ENCODE data around the gene LMBRD2.
"Not testable (repeated sequence)": the region's sequence is repeated elsewhere in the genome, so short reads cannot be mapped to it uniquely, and the experiment has no call there.

LMBRD2 gene

GRCh38 chr5:36162810-36163486 lies 11.3 kb upstream of the LMBRD2 start:
- no peak for DNase-seq (ENCODE audit: extremely low read depth in 1 of 2, low read depth in 1 of 2)

- DNase-seq (ENCODE audit: extremely low read depth in 1 of 2, low read depth in 1 of 2): no peak
Observed at GRCh38 chr5:36161361-36161760, 9.7 kb upstream of the LMBRD2 start.

GRCh38 chr5:36160617-36161016 lies 8.9 kb upstream of the LMBRD2 start:
- no peak for DNase-seq (ENCODE audit: extremely low read depth in 1 of 2, low read depth in 1 of 2)

DNA sequence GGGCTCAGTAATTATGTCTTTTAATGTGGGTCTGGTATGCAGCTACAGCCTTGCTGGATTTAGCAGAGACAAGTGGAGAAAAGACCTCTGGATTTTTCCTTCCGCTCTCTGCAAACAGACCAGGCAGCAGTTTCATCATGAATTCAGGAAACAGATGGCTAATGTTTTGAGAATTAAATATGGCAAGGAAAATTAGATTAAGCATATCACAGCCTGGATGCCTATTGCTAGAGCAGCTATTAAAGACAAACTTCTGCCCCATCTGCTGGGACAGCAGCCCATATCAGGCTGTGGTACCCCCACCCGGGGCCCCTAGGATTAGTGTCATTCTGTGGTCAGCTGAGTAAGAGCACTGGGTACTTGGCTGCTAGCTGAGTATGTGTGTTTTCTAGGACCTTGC lies 6.5 kb upstream of the LMBRD2 start:
- DNase-seq (ENCODE audit: extremely low read depth in 1 of 2, low read depth in 1 of 2): no peak

DNA sequence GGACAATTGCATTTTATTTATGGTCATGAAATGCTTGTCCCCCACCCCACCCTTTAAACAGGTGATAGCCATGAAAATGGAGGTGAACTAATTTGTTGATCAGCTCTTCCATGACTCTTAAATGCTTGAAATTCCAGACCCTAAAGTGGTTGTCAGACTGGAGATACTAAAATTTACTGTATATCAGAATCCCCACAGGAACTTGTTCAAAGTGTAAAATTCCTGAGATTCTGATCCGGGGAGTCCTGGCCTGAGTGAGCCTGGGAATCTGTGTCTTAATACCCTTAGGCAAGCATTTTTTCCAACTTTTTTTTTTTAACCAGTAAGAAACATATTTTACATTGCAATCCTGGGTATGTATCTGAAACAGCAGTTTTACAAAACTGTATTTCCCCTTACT lies 4.9 kb upstream of the LMBRD2 start:
- DNase-seq (ENCODE audit: extremely low read depth in 1 of 2, low read depth in 1 of 2): no peak

DNA sequence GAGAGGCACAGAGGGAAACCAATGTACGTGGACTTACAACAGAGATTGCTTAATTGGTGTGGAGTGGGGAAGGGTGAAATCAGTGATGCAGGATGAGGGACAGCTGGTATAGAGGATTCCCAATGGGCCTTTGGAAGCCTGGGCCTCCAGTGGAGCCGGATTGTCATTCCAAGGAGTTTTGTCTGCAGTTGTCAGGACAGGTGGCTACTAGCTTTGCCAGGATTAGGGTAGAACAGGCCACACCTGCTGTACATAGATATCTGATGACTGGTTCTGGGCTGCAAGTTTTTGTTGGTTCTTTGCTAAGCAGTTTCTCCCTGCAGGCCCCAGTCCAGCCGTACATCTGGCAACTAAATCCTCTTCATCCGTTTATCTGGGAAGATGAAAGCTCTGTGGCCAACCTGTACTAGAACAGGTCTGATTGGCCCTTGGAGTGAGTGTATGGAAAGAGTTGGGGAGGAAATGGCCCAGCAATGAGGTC lies 4.5 kb upstream of the LMBRD2 start:
- DNase-seq (ENCODE audit: extremely low read depth in 1 of 2, low read depth in 1 of 2): no peak

DNA sequence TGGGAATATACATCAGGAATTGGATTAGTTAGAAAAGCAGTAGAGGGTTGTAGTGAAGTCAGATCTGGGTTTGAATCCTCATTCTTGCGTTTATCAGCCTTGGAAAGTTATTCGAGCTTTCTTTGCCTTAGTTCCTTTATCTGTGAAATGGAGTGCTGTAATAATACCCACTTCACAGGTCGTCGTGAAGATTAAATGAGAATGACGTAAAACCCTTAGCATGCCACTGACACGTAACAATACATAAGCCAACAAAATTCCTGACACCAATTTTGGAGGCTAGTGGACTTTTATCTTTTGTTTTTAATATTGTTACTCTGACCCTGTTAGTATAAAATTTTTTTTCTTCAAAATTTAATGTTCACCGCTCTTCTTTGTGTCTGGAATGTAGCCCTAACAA lies 3.6 kb upstream of the LMBRD2 start:
- DNase-seq (ENCODE audit: extremely low read depth in 1 of 2, low read depth in 1 of 2): no peak

GRCh38 chr5:36153726-36154125 lies 2.0 kb upstream of the LMBRD2 start:
- no peak for DNase-seq (ENCODE audit: extremely low read depth in 1 of 2, low read depth in 1 of 2)

- no peak for DNase-seq (ENCODE audit: extremely low read depth in 1 of 2, low read depth in 1 of 2)
Observed at GRCh38 chr5:36153298-36153677, 1.6 kb upstream of the LMBRD2 start.

GRCh38 chr5:36152324-36153297 lies 924 bp upstream of the LMBRD2 start:
- DNase-seq (ENCODE audit: extremely low read depth in 1 of 2, low read depth in 1 of 2): no peak

- DNase-seq (ENCODE audit: extremely low read depth in 1 of 2, low read depth in 1 of 2): peak; percentile 11 to 55
Observed at GRCh38 chr5:36150676-36151433, 832 bp downstream of the LMBRD2 start.

- DNase-seq (ENCODE audit: extremely low read depth in 1 of 2, low read depth in 1 of 2): no peak
Observed at GRCh38 chr5:36147681-36148080, 4.0 kb downstream of the LMBRD2 start.

- DNase-seq (ENCODE audit: extremely low read depth in 1 of 2, low read depth in 1 of 2): no peak
Observed at GRCh38 chr5:36146390-36146789, 5.3 kb downstream of the LMBRD2 start.

- no peak for DNase-seq (ENCODE audit: extremely low read depth in 1 of 2, low read depth in 1 of 2)
Observed at GRCh38 chr5:36145311-36145710, 6.4 kb downstream of the LMBRD2 start.

DNA sequence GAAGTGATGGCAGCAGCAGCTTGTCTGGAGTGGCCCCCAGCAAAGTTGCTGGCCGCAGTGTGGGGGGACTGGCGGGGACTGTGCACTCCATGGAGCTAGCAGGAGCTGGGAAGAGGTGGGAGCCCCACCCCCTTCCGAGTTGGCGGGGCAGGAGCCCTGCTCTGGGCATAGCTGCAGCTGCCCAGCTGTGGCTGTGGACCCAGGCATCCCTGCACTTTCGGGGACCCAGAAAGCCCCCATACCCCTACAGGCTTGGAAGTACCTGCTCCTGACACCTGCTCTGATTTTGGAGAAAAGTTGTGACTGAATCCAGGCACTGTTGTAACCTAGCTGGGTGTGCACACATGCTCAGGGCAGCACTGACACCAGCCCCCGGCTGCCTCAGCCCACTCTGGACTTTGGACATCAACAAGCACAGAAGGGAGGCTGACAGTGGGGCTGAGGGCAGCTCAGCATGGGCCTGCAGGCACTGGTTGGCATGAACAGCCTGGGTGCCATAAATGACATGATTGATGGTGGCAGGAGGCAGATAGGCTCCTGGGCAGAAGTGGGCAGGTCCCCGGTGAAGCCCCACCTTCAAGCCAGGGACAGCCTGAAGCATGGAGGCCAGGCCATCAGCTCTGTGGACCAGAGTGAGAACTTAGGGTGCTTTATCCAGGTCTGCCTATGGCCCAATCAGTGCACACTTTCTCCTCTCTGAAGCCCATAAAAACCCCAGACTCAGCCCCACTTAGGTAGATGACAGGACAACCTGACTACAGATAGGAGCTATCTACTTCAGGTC lies 12.6 kb downstream of the LMBRD2 start:
- no peak for DNase-seq (ENCODE audit: extremely low read depth in 1 of 2, low read depth in 1 of 2)

- DNase-seq (ENCODE audit: extremely low read depth in 1 of 2, low read depth in 1 of 2): no peak
Observed at GRCh38 chr5:36136581-36136980, 15.1 kb downstream of the LMBRD2 start.

DNA sequence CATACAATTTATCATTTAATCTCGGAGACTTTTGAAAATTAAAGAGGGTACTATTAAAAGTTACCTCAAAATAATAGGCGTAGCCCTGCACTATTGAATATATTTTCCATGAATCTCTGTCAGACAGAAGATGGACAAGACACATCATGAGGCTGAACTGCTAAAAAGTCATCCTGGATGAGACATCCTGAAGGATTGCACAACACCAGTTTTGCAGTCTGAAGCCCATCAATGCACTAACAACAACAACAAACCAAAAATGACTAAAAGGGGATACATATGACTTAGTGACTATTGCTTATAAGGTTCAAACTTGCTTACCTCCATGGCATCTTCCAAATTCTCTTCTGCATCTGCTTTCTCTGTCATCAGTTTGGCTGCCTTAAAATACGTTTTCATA lies 15.7 kb downstream of the LMBRD2 start:
- no peak for DNase-seq (ENCODE audit: extremely low read depth in 1 of 2, low read depth in 1 of 2)

DNA sequence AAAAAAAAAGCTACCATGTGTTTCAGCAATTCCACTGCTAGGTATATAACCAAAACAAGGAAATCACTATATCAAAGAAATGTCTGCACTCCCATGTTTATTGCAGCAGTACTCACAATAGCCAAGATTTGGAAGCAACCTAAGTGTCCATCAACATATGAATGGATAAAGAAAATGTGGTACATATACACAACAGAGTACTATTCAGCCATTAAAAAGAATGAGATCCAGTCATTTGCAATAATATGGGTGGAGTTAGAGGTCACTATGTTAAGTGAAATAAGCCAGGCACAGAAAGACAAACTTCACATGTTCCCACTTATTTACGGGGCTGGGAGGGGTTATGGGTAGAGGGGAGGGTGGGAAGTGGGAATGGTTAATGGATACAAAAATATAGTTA lies 18.7 kb downstream of the LMBRD2 start:
- DNase-seq (ENCODE audit: extremely low read depth in 1 of 2, low read depth in 1 of 2): not testable (repeated sequence)

- not testable (repeated sequence) for DNase-seq (ENCODE audit: extremely low read depth in 1 of 2, low read depth in 1 of 2)
Observed at GRCh38 chr5:36129666-36130065, 22.0 kb downstream of the LMBRD2 start.

- DNase-seq (ENCODE audit: extremely low read depth in 1 of 2, low read depth in 1 of 2): no peak
Observed at GRCh38 chr5:36128795-36129194, 22.9 kb downstream of the LMBRD2 start.
